H1 (cell line): Measurements from ENCODE around the gene CYP3A7. TPM values are rescaled to one million over a fixed set of nuclear protein-coding genes. Genes with fewer than 3 reads are reported as not detected.

Experiments
- CTCF ChIA-PET: fragments of 300-600 bp; sonication (Branson Sonifier 250); formaldehyde crosslinking; loops from one replicate; lab custom pipeline; 2021; ENCODE audit not compliant: partially characterized antibody; lab: Charles Lee
- POLR2A ChIA-PET: fragments of 300-600 bp; sonication (Branson Sonifier 250); formaldehyde crosslinking; loops from one replicate; lab custom pipeline; 2021; ENCODE audit warnings: inconsistent platforms; ENCODE audit not compliant: partially characterized antibody; lab: Charles Lee
- DNase-seq, 2 experiments: peaks; one replicate each; pipeline versions ENCODE4 v3.0.0 to v3.0.0-alpha.2; 2010 to 2022; ENCODE audit warnings: low spot score in 2 of 2, low read depth in 1 of 2, mixed read lengths in 1 of 2
- FAIRE-seq: peaks from 2 replicates; lab custom pipeline; 2011; peaks lifted over from hg19 to GRCh38; lab: Jason Lieb, UNC
- H2AFZ ChIP-seq: 2 replicates; pipeline ENCODE4 v1.8.1; 2012; ENCODE audit warnings: low read length, inconsistent platforms
- H2AK5ac ChIP-seq: 2 replicates; pipeline ENCODE4 v1.6.1; 2013; ENCODE audit warnings: low read depth, low read length
- H2BK120ac ChIP-seq: replicated peaks from 2 replicates; pipeline ENCODE3; 2013; ENCODE audit warnings: low read depth, low read length, inconsistent platforms
- H2BK12ac ChIP-seq: 2 replicates; pipeline ENCODE4 v1.6.1; 2013; ENCODE audit warnings: low read depth, low read length
- H2BK15ac ChIP-seq: 2 replicates; pipeline ENCODE4 v1.6.1; 2013; ENCODE audit warnings: low read length
- H2BK20ac ChIP-seq: 2 replicates; pipeline ENCODE4 v1.6.1; 2013; ENCODE audit warnings: low read length
- H2BK5ac ChIP-seq: 2 replicates; pipeline ENCODE4 v1.6.1; 2013; ENCODE audit warnings: low read depth, low read length
- H3K14ac ChIP-seq: 2 replicates; pipeline ENCODE4 v1.6.1; 2013; ENCODE audit warnings: inconsistent platforms; ENCODE audit not compliant: insufficient read length
- H3K18ac ChIP-seq: 2 replicates; pipeline ENCODE4 v1.6.1; 2013; ENCODE audit warnings: low read length; ENCODE audit errors: extremely low read depth
- H3K23ac ChIP-seq: 2 replicates; pipeline ENCODE4 v1.6.1; 2013; ENCODE audit warnings: inconsistent platforms; ENCODE audit not compliant: insufficient read length
- H3K23me2 ChIP-seq: 2 replicates; pipeline ENCODE4 v1.6.1; 2013; ENCODE audit warnings: low read depth, low read length
- H3K27ac ChIP-seq: 2 replicates; pipeline ENCODE4 v1.6.1; 2011; ENCODE audit warnings: low read depth, low read length, inconsistent platforms
- H3K27me3 ChIP-seq, 4 experiments: replicated peaks in 1 of 4; 1 replicate in 1 of 4; 2 replicates in 3 of 4; pipeline versions ENCODE4 v1.6.1 to v1.8.1; 2011 to 2013; ENCODE audit warnings: low read length in 3 of 4, mild to moderate bottlenecking in 3 of 4, inconsistent platforms in 2 of 4, mixed read lengths in 2 of 4, moderate library complexity in 1 of 4; ENCODE audit not compliant: control insufficient read depth in 3 of 4, insufficient read depth in 3 of 4; ENCODE audit errors: extremely low read depth in 1 of 4
- H3K36me3 ChIP-seq, 4 experiments: 2 replicates each; pipeline versions ENCODE4 v1.6.1 to v1.8.1; 2011 to 2013; ENCODE audit warnings: mild to moderate bottlenecking in 4 of 4, low read length in 3 of 4, moderate library complexity in 2 of 4, control low read depth in 1 of 4, inconsistent platforms in 1 of 4; ENCODE audit not compliant: insufficient read depth in 4 of 4, control insufficient read depth in 2 of 4
- H3K4ac ChIP-seq: replicated peaks from 2 replicates; pipeline ENCODE3; 2013; ENCODE audit warnings: low read length, low read depth, mixed read lengths, inconsistent platforms; ENCODE audit not compliant: insufficient read length
- H3K4me1 ChIP-seq, 4 experiments: replicated peaks in 1 of 4; 1 replicate in 1 of 4; 2 replicates in 3 of 4; pipeline versions ENCODE4 v1.6.1 to v1.8.1; 2011 to 2013; ENCODE audit warnings: low read length in 3 of 4, inconsistent platforms in 2 of 4, mixed read lengths in 1 of 4; ENCODE audit not compliant: insufficient read depth in 4 of 4, control insufficient read depth in 3 of 4
- H3K4me2 ChIP-seq, 2 experiments: 2 replicates each; pipeline versions ENCODE4 v1.6.1 to v1.8.1; 2011 to 2013; ENCODE audit warnings: low read depth in 2 of 2, low read length in 2 of 2, control low read depth in 1 of 2, inconsistent platforms in 1 of 2, mild to moderate bottlenecking in 1 of 2; ENCODE audit not compliant: insufficient read depth in 1 of 2
- H3K4me3 ChIP-seq, 4 experiments: fragments of 200-600, 300-600 bp in 1 of 4; sonication (generic), shearing (Covaris generic), sonication (Bioruptor Twin) in 1 of 4; 2 replicates each; pipeline versions ENCODE4 v1.5.1 to v1.8.1; 2011 to 2016; ENCODE audit warnings: low read length in 4 of 4, low read depth in 3 of 4, control low read depth in 2 of 4, inconsistent platforms in 2 of 4, mild to moderate bottlenecking in 2 of 4, mixed read lengths in 1 of 4, moderate library complexity in 1 of 4; ENCODE audit not compliant: insufficient read depth in 2 of 4; ENCODE audit errors: extremely low read depth in 1 of 4
- H3K56ac ChIP-seq: replicated peaks from 2 replicates; pipeline ENCODE3; 2013; ENCODE audit warnings: low read depth, mild to moderate bottlenecking, mixed read lengths, low read length, inconsistent platforms; ENCODE audit not compliant: insufficient read length
- H3K79me1 ChIP-seq: 2 replicates; pipeline ENCODE4 v1.6.1; 2013; ENCODE audit warnings: low read depth, low read length, control low read depth
- H3K79me2 ChIP-seq, 2 experiments: 2 replicates each; pipeline versions ENCODE4 v1.6.1 to v1.8.1; 2012 to 2013; ENCODE audit warnings: low read length in 2 of 2, mild to moderate bottlenecking in 2 of 2, inconsistent platforms in 1 of 2; ENCODE audit not compliant: insufficient read depth in 2 of 2, control insufficient read depth in 1 of 2
- H3K9ac ChIP-seq, 4 experiments: replicated peaks in 1 of 4; 1 replicate in 1 of 4; 2 replicates in 3 of 4; pipeline versions ENCODE4 v1.6.1 to v1.8.1; 2011 to 2013; ENCODE audit warnings: low read depth in 3 of 4, low read length in 3 of 4, control low read depth in 2 of 4, mild to moderate bottlenecking in 2 of 4, moderate library complexity in 2 of 4, inconsistent platforms in 1 of 4; ENCODE audit errors: extremely low read depth in 1 of 4
- H3K9me3 ChIP-seq, 2 experiments: 2 replicates each; pipeline versions ENCODE4 v1.6.1 to v1.8.1; 2012 to 2013; ENCODE audit warnings: mild to moderate bottlenecking in 2 of 2, moderate library complexity in 2 of 2, control low read depth in 1 of 2, inconsistent platforms in 1 of 2, low read depth in 1 of 2, low read length in 1 of 2, mixed read lengths in 1 of 2; ENCODE audit not compliant: insufficient read depth in 2 of 2
- H4K20me1 ChIP-seq, 2 experiments: replicated peaks in 1 of 2; 2 replicates each; pipeline versions ENCODE3 to v1.8.1; 2011 to 2013; ENCODE audit warnings: inconsistent platforms in 2 of 2, low read length in 2 of 2, mild to moderate bottlenecking in 1 of 2; ENCODE audit not compliant: insufficient read depth in 2 of 2, control insufficient read depth in 1 of 2
- H4K5ac ChIP-seq: 2 replicates; pipeline ENCODE4 v1.6.1; 2013; ENCODE audit warnings: low read length, low read depth, mixed read lengths, inconsistent platforms; ENCODE audit not compliant: insufficient read length
- H4K8ac ChIP-seq: 2 replicates; pipeline ENCODE4 v1.8.0; 2013; ENCODE audit warnings: mild to moderate bottlenecking, moderate library complexity, low read length, inconsistent platforms; ENCODE audit not compliant: insufficient read depth; ENCODE audit errors: extremely low read depth
- H4K91ac ChIP-seq: replicated peaks from 2 replicates; pipeline ENCODE3; 2013; ENCODE audit warnings: low read length, mixed read lengths, inconsistent platforms; ENCODE audit not compliant: insufficient read length
- ASH2L ChIP-seq: fragments of 200-600, 300-600 bp; sonication (generic); IDR thresholded peaks from one replicate; pipeline ENCODE4 v1.7.1; 2017; ENCODE audit warnings: low read length
- CBX5 ChIP-seq: fragments of 300-800, 300-1000 bp; sonication (generic); IDR thresholded peaks from 2 replicates; pipeline ENCODE4 v1.7.1; 2016; ENCODE audit warnings: antibody characterized with exemption, low read length, low read depth
- CBX8 ChIP-seq: fragments of 300-800, 300-1000 bp; sonication (generic); IDR thresholded peaks from 2 replicates; pipeline ENCODE4 v1.7.1; 2016; ENCODE audit warnings: low read depth, low read length, borderline replicate concordance
- JUN ChIP-seq: IDR thresholded peaks from 2 replicates; pipeline ENCODE4 v1.6.1; 2011; ENCODE audit warnings: low read depth, mild to moderate bottlenecking, improper control_type of control experiment, low read length
- MAFK ChIP-seq: IDR thresholded peaks from 2 replicates; pipeline ENCODE4 v1.6.1; 2012; ENCODE audit warnings: low read depth, mild to moderate bottlenecking, improper control_type of control experiment, low read length
- NANOG ChIP-seq: IDR thresholded peaks from 2 replicates; pipeline ENCODE4 v1.6.1; 2011; ENCODE audit warnings: low read length, low read depth, mild to moderate bottlenecking, inconsistent platforms; ENCODE audit not compliant: insufficient read depth, poor library complexity, severe bottlenecking
- SIN3A ChIP-seq, 2 experiments: IDR thresholded peaks in 1 of 2; conservative IDR thresholded peaks in 1 of 2; 2 replicates each; pipeline ENCODE4 v1.6.1; 2011 to 2012; ENCODE audit warnings: low read length in 2 of 2, improper control_type of control experiment in 1 of 2, low read depth in 1 of 2, mild to moderate bottlenecking in 1 of 2
- SP2 ChIP-seq: IDR thresholded peaks from 2 replicates; pipeline ENCODE4 v1.6.1; 2012; ENCODE audit warnings: mild to moderate bottlenecking, low read length, inconsistent platforms
- TAF1 ChIP-seq: IDR thresholded peaks from 2 replicates; pipeline ENCODE4 v1.6.1; 2011; ENCODE audit warnings: mild to moderate bottlenecking, low read depth, low read length
- ZNF274 ChIP-seq: IDR thresholded peaks from 2 replicates; pipeline ENCODE4 v1.7.0; 2012; ENCODE audit warnings: low read length, borderline replicate concordance; ENCODE audit errors: extremely low read depth
- WGBS, 2 experiments: shearing (Covaris generic) in 1 of 2; methylation state at CpG; one replicate each; pipeline versions ENCODE4 v1.1.6 to v1.1.7; 2013 to 2015; ENCODE audit warnings: low lambda C conversion rate in 2 of 2, mixed read lengths in 2 of 2, inconsistent platforms in 1 of 2, low coverage in 1 of 2, missing lambda C conversion rate in 1 of 2; ENCODE audit not compliant: insufficient replicate concordance in 2 of 2, insufficient coverage in 1 of 2, insufficient read length in 1 of 2; ENCODE audit errors: extremely low coverage in 1 of 2, missing lambda C conversion rate in 1 of 2; 5-methylcytosine and 5-hydroxymethylcytosine counted together
- polyA plus RNA-seq, 7 experiments: library from polyadenylated mRNA; depleted of rRNA in 3 of 7; stranded (reverse) in 5 of 7; unstranded in 2 of 7; fragments of >200 nt in 5 of 7; fragments of 200-250 nt in 2 of 7; gene quantifications; 1 replicate in 5 of 7; 2 replicates in 1 of 7; 4 replicates in 1 of 7; pipeline versions ENCODE4 v1.2.1 to v1.2.3, GENCODE V29; 2011 to 2013; ENCODE audit warnings: missing spikeins in 2 of 7, mixed read lengths in 2 of 7
- total RNA-seq: library from RNA; stranded (reverse); fragmentation: NEBNext Ultra II Directional; extraction: Animal tissue kit (Norgen Biotek cat#: 25700); gene quantifications from 2 replicates; pipeline ENCODE4 v1.2.1, GENCODE V29; 2021
- TF ChIP-seq, protein P1 (sequence below): IDR thresholded peaks from 2 replicates; pipeline ENCODE4 v1.6.1; 2012; ENCODE audit warnings: low read length, inconsistent platforms

The CYP3A7 gene
- total and polyA plus RNA-seq, 2 of the 8 experiments (the other 6 are each of a cell fraction or from before 2014, with no cell fraction given): not detected

DNA sequence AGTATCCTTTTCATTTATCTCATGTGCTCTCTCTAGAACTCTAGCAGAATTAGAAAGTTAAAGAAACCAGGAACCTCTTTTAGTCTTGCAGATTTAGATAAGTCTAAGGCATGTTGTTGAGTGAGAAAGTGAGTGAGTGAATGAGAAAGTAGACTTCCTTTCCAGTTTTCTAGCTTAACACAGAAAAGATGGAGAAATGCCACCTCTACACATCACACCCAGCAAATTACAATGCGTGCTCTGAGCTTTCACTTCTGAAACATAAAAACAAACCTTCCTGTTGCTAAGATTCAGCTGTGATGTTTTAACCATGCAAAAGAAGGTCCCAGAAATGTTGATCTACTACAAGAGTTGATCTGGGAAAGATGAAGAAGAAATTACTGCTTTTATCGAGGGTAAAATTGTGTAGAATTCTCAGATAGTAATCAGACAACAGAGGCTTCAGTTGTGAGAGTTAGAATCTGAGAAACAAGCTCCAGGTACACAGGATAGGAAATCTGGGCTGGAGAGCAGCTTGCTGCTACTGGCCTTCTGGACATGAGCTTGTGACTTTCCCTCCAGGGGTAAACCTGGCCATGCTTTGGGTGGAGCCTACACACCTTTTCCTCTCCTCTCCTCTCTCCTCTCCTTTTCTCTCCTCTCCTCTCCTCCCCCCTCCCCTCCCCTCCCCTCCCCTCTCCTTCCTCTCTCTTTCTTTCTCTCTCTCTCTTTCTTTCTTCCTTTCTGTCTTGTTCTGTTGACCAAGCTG lies 59.8 kb downstream of the CYP3A7 start:
- H2BK120ac ChIP-seq: no peak overlapping the region
- H3K79me1 ChIP-seq: no peaks in the 10 kb centered on the region
- no peak overlapping the region for H3K9ac ChIP-seq
- H4K8ac ChIP-seq: no peak overlapping the region
- WGBS, 2 experiments: 83% methylated on average over 2 of the region's 2 CpGs; no CpG with 5 or more reads in 1 of the 2 experiments
- H3K14ac ChIP-seq: no peak overlapping the region
- no peak overlapping the region for H3K23ac ChIP-seq
- H4K20me1 ChIP-seq: no peaks in the 10 kb centered on the region
- no peak overlapping the region for H3K56ac ChIP-seq
- H3K4ac ChIP-seq: no peak overlapping the region
- H4K91ac ChIP-seq: no peak overlapping the region
- no peak overlapping the region for H2BK5ac ChIP-seq
- no peak overlapping the region for H3K18ac ChIP-seq
- no peaks in the 10 kb centered on the region for H3K27me3 ChIP-seq
- no peaks in the 10 kb centered on the region for H3K9me3 ChIP-seq
- H2BK20ac ChIP-seq: no peak overlapping the region
- H2BK15ac ChIP-seq: no peak overlapping the region
- H2BK12ac ChIP-seq: no peak overlapping the region
- H2AFZ ChIP-seq: no peak overlapping the region
- FAIRE-seq (no peak), DNase-seq (no peak)
- no peak overlapping the region for H2AK5ac ChIP-seq
- CTCF ChIA-PET: interaction anchor here (0.9 kb wide), 1 partner anchor 238 kb away, joined by 3 read pairs; no protein-coding TSS in a partner anchor
- no peak overlapping the region for H3K4me2 ChIP-seq
- no peak overlapping the region for H3K27ac ChIP-seq
- no peak overlapping the region for H4K5ac ChIP-seq
- no peaks in the 10 kb centered on the region for H3K79me2 ChIP-seq
- H3K36me3 ChIP-seq: no peaks in the 10 kb centered on the region
- H3K4me3 ChIP-seq: no peak overlapping the region
- peaks cover 0 to 3% (median 0%) of the 10 kb centered on the region in 4 experiments; a peak in 1 of 7 replicates for H3K4me1 ChIP-seq
- POLR2A ChIA-PET: no interaction called here
- no peaks in the 10 kb centered on the region for H3K23me2 ChIP-seq
- TF ChIP-seq, protein P1, sequence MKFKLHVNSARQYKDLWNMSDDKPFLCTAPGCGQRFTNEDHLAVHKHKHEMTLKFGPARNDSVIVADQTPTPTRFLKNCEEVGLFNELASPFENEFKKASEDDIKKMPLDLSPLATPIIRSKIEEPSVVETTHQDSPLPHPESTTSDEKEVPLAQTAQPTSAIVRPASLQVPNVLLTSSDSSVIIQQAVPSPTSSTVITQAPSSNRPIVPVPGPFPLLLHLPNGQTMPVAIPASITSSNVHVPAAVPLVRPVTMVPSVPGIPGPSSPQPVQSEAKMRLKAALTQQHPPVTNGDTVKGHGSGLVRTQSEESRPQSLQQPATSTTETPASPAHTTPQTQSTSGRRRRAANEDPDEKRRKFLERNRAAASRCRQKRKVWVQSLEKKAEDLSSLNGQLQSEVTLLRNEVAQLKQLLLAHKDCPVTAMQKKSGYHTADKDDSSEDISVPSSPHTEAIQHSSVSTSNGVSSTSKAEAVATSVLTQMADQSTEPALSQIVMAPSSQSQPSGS: no peak
- TF ChIP-seq SP2 (no peak), MAFK (no peak), CBX8 (no peak), CBX5 (no peak), ZNF274 (no peak), ASH2L (no peak), TAF1 (no peak), SIN3A (conservative IDR thresholded peaks at IDR 0.05 in 1 of 2, IDR thresholded peaks at IDR 0.05 in 1 of 2; ENCODE audit: low read depth in 1 of 2, low read length in 2 of 2) (no peak), JUN (no peak), NANOG (no peak)
